Stimulated activated CD4-positive, alpha-beta T cell treated with anti-CD3 and anti-CD28 coated beads, Interleukin-4, amount 100 ng/mL, for 48 hours (primary cell): ENCODE data around the gene PSRC1.
A peak's percentile ranks its signal among the peaks of the same experiment; 100 is the strongest.
"Not testable (repeated sequence)": the region's sequence is repeated elsewhere in the genome, so short reads cannot be mapped to it uniquely, and the experiment has no call there.

Experiments
- DNase-seq, 2 donors: peaks; one replicate each; pipeline ENCODE4 v3.0.0-alpha.2; 2020; ENCODE audit warnings: low read depth in 2 of 2

Gene PSRC1

DNA sequence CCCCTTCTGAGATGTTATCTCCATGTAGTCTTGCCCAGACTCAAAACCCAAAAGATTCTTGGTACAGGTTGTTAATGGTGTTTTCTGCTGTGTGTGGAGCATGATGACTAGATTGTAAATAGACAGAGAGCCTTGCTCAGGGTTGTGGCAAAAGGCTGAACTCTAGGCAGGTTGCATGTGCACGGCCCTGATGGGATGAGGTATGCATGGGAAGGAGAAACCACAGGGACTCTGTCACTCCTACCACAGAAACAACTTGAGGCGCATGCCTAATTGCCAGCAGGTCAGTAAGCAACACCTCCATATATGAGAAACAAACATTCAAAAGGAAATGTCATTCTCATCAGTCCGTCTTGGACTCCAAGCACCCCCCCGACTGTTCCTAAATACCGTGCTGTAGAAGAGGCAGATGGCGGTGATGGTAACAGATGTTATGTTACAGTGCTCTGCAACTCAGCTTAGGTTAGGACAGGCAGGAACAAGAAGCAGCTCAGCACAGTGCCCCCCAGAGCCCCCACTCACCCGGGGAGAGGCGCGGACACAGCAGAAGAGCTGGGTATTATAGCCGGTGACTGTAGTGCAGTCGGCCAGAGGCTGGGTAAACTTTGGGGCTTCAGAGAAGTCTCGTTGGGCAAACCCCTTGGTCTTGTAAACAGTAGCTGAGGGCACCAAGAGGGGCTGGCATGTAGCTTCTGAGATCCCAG, 12.9 kb upstream of the PSRC1 start:
- DNase-seq: no peak

DNA sequence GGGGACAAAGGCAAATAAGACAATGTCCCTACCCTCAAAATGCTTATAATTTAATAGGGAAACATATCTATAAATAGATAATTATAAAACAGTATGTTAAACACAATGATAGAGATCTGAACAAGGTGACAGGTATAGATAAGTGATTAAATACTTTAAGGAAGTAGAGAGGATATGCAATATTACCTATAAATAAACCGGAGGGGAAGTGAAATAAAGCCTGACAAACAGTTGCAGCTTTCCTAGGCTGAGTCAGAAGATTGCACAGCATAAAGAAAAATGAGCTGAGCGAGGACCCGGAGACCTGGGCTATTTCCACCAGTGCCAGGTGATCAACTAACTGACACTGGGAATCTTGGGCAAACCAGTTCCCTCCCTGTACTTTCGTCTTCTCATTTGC, 11.5 kb upstream of the PSRC1 start:
- DNase-seq: no peak

DNA sequence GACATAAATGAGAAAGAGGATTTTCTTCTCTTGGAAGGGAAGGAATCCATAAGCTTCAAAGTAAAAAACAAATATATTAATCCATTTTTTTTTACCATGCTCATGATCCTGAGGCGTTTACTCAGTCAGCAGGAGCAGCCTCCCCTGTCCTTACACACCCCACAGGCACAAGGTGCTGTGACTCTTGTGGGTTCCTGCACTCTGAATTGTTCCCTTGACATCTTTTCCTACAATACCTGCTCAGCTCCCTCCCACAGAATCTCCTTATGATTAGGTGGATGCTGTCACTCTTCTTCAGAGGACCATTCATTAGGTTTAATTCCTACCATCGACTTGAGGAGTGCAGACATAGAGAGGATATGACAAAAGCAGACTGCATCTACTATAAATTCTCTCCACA, 10.1 kb upstream of the PSRC1 start:
- DNase-seq: no peak

DNA sequence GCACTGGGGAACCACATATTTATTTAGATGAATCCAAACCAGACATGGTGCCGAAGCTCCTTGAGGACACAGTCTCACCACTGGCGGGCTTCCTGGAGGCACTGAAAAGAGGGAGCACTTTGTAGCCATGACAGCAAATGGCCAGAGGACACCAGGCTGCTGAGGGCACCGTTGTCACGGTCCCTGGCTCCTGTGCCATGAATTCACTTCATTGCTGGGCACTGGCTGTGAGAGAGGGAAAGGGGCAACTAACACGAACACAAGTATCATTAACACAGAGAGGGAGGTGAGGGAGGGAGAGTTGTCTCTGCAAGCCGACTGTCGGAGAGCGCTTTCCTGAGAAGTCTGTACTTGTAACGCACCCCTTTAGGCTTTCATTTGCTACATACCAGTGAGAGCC, 9.4 kb upstream of the PSRC1 start:
- no peak for DNase-seq

DNA sequence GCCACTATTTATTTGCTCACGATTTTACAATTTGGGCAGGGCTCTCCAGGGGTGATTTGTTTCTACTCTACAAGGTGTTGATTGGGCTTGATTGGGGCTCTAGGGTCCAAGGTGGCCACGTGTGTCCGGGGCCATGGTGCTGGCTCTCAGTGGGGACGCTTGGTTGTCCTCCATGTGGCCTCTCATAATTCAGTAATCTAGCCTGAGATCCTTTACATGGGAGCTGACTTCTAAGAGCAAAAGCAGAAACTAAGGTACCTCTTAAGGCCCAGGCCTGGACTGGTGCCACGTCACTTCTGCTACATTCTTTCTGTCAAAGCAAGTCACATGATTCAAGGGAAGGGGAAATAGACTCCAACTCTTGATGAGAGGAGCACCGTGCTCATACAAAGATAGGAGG, 8.1 kb upstream of the PSRC1 start:
- DNase-seq: no peak

DNA sequence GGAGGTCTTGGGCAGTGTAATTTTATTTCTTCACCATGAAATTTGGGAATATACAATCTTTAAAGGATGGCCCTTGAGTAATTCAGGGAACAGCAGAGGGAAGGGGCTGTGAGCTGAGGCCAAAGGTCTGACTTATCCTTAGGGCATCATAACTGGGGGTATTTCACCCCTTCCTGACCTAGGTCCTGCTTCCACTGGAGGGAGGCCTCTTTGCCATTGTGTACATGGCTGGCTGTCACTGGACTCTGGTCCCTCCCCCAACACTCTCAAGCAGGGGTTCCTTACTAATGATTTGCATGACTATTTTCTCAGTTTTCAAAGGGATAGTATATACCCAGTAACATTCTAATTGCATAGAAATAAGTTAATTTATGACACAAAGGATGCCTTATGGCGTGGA, 7.2 kb upstream of the PSRC1 start:
- no peak for DNase-seq

DNA sequence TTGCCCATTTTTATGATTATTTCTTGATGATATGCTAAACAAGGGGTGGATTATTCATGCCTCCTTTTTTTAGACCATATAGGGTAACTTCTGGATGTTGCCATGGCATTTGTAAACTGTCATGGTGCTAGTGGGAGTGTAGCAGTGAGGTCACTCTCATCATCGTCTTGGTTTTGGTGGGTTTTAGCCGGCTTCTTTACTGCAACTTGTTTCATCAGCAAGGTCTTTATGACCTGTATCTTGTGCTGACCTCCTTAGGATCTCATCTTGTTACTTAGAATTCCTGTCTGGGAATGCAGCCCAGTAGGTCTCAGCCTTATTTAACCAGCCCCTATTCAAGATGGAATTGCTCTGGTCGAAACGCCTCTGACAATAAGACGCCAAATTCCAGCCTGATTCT, 3.8 kb upstream of the PSRC1 start:
- not testable (repeated sequence) for DNase-seq

DNA sequence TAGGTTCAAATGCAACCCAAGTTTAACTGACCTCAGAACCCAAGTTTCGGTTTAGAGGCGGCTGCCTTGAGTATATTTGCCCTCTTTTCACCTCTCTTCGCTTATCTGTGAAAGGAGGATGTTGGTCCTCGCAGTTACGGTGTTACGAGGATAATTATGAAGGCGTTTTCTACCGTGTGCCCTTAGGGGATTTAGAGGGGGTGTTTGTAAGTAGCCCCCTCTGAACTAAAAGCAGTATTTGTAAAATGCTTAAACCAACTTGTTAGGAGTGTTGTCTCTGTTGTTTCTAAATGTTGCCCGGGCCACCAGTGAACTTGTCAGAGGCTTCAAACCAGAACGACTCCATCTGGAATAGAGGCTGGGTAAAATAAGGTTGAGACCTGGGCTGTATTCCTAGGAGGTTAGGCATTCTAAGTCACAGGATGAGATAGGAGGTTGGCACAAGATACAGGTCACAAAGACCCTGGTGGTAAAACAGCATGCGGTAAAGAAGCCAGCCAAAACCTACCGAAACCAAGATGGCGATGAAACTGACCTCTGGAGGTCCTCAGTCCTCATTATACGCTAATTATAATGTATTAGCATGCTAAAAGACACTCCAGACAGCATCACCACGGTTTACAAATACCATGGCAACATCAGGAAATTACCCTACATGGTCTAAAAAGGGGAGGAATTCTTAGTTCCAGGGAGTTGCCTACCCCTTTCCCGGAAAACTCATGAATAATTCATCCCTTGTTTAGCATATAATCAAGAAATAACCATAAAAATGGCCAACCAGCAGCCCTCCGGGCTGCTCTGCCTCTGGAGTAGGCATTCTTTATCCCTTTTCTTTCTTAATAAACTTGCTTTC, 1.0 kb upstream of the PSRC1 start:
- no peak for DNase-seq

DNA sequence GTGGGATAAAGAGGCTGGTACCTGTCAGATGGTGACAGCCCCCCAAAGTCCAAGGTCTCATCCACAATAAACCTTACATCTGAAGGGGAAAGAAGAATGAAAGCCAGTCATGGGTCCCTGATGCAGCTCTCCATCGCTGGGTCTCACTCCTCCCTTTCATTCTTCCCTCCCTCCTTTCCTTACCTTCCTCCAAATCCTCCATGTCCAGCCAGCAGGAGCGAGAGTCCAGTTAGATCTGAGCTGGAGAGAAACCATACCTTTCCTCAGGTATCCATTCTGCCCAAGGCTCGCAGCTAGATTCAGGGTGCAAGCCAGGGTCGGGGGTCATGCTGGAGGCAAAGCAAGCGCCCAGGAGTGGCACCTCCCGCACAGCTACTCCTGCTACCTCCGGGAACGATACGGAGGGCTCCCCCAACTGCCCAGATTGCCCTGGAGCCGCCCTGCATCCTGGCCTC, 421 bp downstream of the PSRC1 start:
- DNase-seq: no peak

DNA sequence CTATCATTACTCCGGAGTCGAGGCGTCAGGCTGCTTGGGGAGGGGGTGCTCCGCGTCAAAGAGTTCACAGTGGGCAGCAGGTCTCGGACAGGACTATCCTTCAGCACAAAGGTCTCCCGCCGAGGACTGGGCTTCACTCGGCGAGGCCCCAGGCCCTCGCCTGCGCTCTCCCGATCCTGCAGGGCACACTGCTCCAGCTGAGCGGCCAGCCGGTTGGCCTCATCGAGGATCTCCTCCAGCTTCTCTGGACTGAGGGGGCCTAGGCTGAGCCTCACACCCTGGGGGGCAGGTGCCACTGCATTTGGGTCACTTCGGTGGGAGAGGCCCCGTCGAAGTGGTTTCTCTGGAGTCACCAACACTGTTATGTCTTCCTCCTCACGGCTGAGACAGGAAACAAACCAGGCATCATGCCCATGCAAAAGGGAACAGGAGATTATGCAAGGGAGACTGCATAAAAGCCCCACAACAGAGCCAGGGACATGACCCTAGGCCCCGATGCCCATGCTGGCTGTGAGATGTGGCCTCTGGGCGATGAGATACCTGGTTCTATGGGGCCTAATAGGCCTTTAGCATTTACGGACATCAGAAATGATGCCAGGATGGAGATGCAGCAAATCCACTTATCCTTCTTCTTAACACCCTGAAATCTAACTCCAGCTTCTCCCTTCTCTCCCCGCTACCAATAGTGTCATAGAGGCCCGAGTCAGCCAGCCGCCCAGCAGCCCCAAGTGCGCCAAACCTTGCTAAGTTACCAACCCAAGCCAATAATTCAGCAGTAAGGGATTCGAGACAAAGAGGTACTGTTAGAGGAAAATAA, 1.1 kb downstream of the PSRC1 start:
- DNase-seq: no peak

DNA sequence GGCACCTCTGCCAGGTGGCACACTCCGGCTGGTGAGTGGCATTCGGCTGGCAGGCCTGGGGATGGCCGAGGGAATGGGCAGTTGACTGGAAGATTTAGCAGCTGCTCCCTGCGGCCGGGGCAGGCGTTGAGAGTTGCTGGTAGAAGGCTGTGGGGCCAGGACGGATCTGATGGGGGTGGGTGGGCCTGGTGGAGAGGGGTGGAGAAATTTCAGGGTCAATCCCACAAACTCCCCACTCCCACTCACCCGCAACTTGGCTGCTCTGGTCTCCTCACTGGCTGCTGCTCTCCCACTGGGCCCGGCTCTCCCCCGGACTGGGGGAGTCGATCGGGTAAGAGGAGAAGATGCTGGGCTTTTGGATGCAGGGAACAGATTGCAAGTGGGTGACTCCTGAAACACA, 2.1 kb downstream of the PSRC1 start:
- DNase-seq: no peak

DNA sequence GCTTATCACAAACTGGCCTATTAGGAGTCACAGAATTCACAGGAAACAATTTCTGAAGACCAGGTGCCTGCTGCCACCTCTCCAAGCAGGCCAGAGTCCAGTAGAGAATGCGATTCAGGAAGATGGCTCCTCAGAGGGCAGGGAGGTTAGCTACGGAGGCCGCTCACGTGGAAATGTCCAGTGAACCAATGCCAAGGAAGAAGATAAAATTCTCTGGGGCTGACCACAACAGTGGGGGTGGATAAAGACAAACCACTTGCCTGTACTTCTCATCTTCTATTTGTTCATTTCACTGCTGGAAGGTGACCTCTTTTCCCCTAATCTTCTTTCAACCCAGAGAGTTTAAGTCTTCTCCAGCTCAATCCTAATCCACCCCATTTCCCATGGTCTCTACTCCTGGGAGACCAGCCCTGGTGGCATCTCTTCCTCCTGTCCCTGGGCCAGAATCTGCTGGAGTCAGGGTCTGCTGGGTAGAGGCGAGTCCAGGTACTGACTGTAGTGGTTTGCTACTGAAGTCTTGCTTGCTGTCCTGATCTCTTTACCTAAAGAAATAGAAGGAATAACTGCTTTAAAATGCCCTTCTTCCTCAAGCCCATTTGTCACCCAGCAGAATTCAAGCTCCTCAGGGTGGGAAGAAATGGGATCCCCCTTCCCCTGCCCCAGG, 3.2 kb downstream of the PSRC1 start:
- no peak for DNase-seq

DNA sequence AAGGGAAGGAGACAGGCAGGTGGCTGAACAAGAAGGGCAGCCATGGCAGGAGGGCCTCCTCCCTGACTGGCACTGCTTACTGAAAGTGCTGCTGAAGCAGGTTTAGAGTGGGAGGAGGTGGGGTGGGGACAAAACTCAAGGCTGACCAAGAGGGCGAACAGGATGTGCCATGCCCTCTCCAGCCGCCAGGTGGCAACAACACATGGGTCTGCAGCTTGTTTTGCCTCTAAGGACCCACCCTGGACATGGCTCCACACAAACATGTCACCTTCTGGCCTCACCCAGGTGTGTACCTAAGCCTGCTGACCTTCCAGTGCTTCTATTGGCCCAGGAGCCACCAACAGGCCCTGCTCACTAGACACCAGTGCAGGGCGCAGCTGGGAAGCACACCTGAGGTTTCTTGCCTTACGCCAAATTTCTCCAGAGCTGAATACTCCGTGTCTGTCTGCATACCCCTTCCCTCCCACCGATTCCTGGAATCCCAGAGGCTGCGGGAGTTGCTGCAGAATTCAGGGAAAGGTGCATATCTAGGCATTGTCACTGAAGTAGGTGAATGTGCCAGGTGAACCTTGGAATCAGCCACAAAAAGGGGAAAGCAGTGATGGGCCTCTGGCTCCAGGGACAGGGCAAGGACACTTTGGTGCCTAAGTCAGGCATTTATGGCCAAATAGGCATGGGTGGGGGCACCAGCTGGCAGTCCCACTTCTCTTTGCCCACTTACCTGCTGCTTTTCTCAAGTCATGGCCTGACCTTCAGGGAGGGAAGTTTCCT, 5.3 kb downstream of the PSRC1 start:
- peak; percentile 61 to 63 for DNase-seq

DNA sequence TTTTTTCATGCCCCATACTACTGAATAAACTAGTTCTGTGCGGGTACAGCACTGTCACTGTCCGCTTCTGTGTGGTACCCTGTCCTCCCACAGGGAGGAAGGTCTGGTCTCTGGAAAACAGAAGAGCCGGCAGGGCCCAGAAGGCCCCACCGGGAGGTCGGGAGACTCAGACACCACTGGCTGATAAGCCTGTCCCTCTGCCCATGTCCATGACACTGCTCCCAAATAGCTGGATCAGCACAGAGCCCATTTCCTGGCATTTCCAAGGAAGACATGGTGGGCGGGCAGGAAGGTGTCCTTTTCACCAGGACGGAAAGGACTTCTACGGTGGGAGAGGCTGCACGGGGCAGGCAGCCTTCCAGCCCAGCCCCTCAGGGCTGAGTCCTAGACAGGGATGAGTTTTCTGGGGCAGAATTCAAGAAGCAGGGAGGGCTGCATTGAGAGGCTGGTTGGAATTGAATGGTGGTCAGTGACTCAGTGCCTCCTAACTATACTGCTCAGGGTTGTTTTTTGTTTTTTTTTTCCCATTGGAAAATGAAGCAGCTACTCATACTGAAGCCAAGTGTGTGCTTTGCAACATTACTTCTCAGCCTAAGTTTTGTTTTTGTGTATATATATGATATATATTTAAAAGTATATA, 7.1 kb downstream of the PSRC1 start:
- no peak for DNase-seq

DNA sequence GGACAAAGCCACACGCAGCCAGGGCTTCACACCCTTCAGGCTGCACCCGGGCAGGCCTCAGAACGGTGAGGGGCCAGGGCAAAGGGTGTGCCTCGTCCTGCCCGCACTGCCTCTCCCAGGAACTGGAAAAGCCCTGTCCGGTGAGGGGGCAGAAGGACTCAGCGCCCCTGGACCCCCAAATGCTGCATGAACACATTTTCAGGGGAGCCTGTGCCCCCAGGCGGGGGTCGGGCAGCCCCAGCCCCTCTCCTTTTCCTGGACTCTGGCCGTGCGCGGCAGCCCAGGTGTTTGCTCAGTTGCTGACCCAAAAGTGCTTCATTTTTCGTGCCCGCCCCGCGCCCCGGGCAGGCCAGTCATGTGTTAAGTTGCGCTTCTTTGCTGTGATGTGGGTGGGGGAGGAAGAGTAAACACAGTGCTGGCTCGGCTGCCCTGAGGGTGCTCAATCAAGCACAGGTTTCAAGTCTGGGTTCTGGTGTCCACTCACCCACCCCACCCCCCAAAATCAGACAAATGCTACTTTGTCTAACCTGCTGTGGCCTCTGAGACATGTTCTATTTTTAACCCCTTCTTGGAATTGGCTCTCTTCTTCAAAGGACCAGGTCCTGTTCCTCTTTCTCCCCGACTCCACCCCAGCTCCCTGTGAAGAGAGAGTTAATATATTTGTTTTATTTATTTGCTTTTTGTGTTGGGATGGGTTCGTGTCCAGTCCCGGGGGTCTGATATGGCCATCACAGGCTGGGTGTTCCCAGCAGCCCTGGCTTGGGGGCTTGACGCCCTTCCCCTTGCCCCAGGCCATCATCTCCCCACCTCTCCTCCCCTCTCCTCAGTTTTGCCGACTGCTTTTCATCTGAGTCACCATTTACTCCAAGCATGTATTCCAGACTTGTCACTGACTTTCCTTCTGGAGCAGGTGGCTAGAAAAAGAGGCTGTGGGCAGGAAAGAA, 8.1 kb downstream of the PSRC1 start:
- no peak for DNase-seq

DNA sequence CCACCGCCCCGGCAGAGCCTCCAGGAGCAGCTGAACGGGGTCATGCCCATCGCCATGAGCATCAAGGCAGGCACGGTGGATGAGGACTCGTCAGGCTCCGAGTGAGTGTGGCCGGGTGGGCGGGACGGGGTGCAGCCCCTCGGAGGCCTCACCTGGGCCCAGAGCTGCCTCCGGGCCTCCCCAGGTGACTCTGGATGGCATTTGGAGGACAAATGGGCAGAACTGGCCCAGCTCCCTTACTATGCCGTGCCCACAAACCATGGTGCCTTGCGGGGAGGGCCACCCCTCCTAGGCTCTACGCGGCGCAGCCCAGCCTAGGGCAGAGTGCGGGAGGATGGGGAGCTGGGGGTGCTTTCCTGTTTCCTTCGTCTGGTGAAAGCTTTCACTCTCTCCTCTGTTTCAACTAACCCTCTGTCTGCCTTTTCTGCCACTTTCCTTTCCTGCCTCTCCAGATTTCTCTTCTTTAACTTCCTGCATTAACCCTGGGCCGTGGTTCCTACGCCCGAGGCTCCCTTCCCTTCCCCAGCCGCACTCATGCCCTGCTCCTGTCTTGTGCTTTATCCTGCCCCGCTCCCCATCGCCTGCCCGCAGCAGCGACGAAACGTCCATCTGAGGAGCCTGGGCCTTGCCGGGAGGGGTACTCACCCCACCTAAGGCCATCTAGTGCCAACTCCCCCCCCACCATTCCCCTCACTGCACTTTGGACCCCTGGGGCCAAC, 9.2 kb downstream of the PSRC1 start:
- DNase-seq: no peak

DNA sequence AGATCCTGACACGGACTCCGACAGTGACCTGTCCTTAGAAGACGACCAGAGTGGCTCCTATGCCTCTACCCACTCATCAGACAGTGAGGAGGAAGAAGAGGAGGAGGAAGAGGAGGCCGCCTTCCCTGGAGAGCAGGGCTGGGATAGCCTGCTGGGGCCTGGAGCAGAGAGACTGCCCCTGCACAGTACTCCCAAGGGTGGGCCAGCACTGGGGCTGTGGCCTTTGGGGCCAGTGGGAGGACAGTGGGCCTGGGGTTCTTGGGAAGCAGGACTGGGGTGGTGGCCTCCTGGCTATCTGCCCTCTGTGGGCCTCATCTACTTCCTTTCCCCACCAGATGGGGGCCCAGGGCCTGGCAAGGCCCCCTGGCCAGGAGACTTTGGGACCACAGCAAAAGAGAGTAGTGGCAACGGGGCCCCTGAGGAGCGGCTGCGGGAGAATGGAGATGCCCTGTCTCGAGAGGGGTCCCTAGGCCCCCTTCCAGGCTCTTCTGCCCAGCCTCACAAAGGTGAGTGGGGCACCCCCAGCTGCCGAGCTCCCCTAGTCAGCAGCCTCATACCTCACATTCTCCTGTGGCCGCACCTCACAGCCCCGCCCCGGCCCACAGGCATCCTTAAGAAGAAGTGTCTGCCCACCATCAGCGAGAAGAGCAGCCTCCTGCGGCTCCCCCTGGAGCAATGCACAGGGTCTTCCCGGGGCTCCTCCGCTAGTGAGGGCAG, 10.0 kb downstream of the PSRC1 start:
- DNase-seq: no peak
